Activated CD4-positive, alpha-beta T cell treated with anti-CD3 and anti-CD28 coated beads, Interleukin-2, amount 10 ng/mL, durations not matched to agents 7 days and 5 days (primary cell): Measurements from ENCODE around the gene DIAPH1. TPM values are rescaled to one million over a fixed set of nuclear protein-coding genes. Genes with fewer than 3 reads are reported as not detected.
A peak's percentile ranks its signal among the peaks of the same experiment; 100 is the strongest.

Experiments
- CTCF ChIA-PET: fragments of 350-600 bp; sonication (Branson Sonifier 250); formaldehyde crosslinking; loops from one replicate; lab custom pipeline; 2021; ENCODE audit warnings: antibody characterized with exemption; lab: Charles Lee
- POLR2A ChIA-PET: fragments of 350-600 bp; sonication (Branson Sonifier 250); formaldehyde crosslinking; loops from one replicate; lab custom pipeline; 2021; ENCODE audit warnings: antibody characterized with exemption; lab: Charles Lee
- DNase-seq: peaks from one replicate; pipeline ENCODE4 v3.0.0-alpha.2; 2020
- H3K27ac Mint-ChIP-seq: one replicate; pipeline ENCODE4 v1.8.0; 2021; ENCODE audit warnings: mild to moderate bottlenecking, moderate library complexity, mixed read lengths
- H3K27me3 Mint-ChIP-seq: one replicate; pipeline ENCODE4 v1.8.0; 2021; ENCODE audit warnings: mixed read lengths
- H3K36me3 Mint-ChIP-seq: one replicate; pipeline ENCODE4 v1.8.0; 2021; ENCODE audit warnings: low read depth, mixed read lengths
- H3K4me1 Mint-ChIP-seq: one replicate; pipeline ENCODE4 v1.8.0; 2021; ENCODE audit warnings: mixed read lengths
- H3K4me3 Mint-ChIP-seq: one replicate; pipeline ENCODE4 v1.8.0; 2021; ENCODE audit warnings: mild to moderate bottlenecking, moderate library complexity, mixed read lengths
- H3K9me3 Mint-ChIP-seq: one replicate; pipeline ENCODE4 v1.8.0; 2021; ENCODE audit warnings: mixed read lengths
- total RNA-seq, 2 experiments: library from RNA; stranded (reverse); gene quantifications; one replicate each; pipeline ENCODE4 v1.2.3, GENCODE V29; 2021

The DIAPH1 gene
- total RNA-seq, 2 experiments from 2014 or later = 297 to 302 TPM

DNA sequence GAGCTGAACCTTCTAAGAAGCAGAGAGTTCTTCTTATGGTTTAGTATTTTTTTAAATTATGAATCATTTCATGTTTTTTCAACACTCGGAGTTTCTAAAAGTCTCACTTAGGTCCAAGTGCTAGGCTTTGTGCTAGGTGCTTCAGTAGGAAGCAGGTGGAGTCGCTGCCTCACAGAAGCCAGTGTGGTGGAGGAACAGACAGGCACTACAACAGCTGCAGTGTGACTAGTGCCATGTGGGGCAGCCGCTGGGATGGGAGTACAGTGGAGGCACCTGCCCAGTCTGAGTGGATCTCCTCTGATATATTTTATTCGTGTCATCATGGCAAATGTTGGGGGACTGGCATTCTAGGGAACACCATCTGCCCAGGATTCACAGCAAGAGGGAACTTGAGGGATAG is 114.6 kb downstream of the DIAPH1 start:
- Mint-ChIP-seq H3K4me3 (no peak overlapping the region), H3K27me3 (no peaks in the 10 kb centered on the region), H3K4me1 (no peaks in the 10 kb centered on the region), H3K27ac (no peak overlapping the region), H3K36me3 (no peaks in the 10 kb centered on the region), H3K9me3 (no peaks in the 10 kb centered on the region)
- no peak for DNase-seq
- POLR2A ChIA-PET = no interaction called here
- CTCF ChIA-PET = interaction anchor here (1.1 to 1.5 kb wide), 2 partner anchors 8 to 14 kb away, joined by 3 to 6 read pairs; no protein-coding TSS in a partner anchor

- POLR2A ChIA-PET = no interaction called here
Observed at GRCh38 chr5:141503681-141504080, 115.1 kb downstream of the DIAPH1 start.

GRCh38 chr5:141501761-141502160 is 117.0 kb downstream of the DIAPH1 start:
- ChIA-PET CTCF (interaction anchor here (1.0 kb wide), 2 partner anchors 9 to 10 kb away, joined by 3 to 4 read pairs; no protein-coding TSS in a partner anchor), POLR2A (no interaction called here)
- Mint-ChIP-seq H3K27me3 (peaks cover 3% of the 10 kb centered on the region), H3K9me3 (no peaks in the 10 kb centered on the region), H3K36me3 (no peaks in the 10 kb centered on the region), H3K4me1 (no peaks in the 10 kb centered on the region), H3K27ac (no peak overlapping the region), H3K4me3 (no peak overlapping the region)
- DNase-seq = no peak

More at GRCh38 chr5:141503681-141504080, 115.1 kb downstream of the DIAPH1 start:
- no peak overlapping the region for H3K4me3 Mint-ChIP-seq
- H3K27ac Mint-ChIP-seq = no peak overlapping the region
- no peaks in the 10 kb centered on the region for H3K9me3 Mint-ChIP-seq
- CTCF ChIA-PET = interaction anchor here (1.1 to 1.5 kb wide), 2 partner anchors 9 to 15 kb away, joined by 3 to 6 read pairs; no protein-coding TSS in a partner anchor
- H3K4me1 Mint-ChIP-seq = no peaks in the 10 kb centered on the region
- no peaks in the 10 kb centered on the region for H3K36me3 Mint-ChIP-seq
- DNase-seq = no peak
- peaks cover 3% of the 10 kb centered on the region for H3K27me3 Mint-ChIP-seq

DNA sequence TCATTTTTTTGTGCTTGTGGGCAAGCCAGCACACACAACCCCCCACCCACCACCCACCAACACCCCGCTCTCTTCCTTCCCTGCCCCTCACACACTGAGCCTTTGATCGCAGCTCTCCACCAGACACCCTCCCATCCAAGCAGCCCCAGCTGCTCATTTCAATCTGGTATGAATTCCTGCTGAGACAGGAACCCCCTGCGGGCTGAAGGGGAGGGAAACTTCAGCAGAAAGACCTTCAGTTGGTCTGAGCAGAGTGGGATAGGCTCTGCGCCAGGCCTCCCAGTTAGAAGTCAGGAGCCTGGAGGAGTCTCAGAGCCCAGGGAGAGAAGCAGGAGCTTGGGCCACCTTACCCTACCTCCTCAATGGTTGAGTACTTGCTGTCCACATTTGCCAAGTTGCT is 122.8 kb downstream of the DIAPH1 start:
- CTCF ChIA-PET = no interaction called here
- H3K36me3 Mint-ChIP-seq = peaks cover 2% of the 10 kb centered on the region
- POLR2A ChIA-PET = no interaction called here
- H3K9me3 Mint-ChIP-seq = peaks cover 2% of the 10 kb centered on the region
- no peak overlapping the region for H3K4me3 Mint-ChIP-seq
- peaks cover 6% of the 10 kb centered on the region for H3K4me1 Mint-ChIP-seq
- peaks cover 49% of the 10 kb centered on the region for H3K27me3 Mint-ChIP-seq
- no peak overlapping the region for H3K27ac Mint-ChIP-seq
- no peak for DNase-seq

DNA sequence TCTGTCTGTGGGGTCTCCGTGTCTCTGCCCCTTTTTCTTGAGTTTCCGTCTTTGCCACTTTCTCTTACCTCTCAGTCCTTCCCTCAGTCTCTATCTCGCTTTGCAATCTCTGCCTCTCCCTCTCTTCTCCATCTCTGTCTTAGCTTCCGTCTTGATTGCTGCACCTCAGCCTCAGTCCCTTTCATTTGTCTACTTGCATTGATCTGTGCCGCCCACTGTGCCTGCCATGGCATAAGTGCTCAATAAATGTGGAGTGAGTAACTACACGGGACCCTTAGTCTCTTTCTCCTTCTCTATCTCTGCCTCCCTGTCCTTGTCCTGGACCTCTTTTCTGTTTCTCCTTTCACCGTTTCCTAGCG is 123.4 kb downstream of the DIAPH1 start:
- Mint-ChIP-seq H3K4me1 (peaks cover 6% of the 10 kb centered on the region), H3K27me3 (peaks cover 55% of the 10 kb centered on the region), H3K4me3 (no peak overlapping the region), H3K36me3 (peaks cover 2% of the 10 kb centered on the region), H3K9me3 (peaks cover 2% of the 10 kb centered on the region), H3K27ac (no peak overlapping the region)
- DNase-seq = no peak
- POLR2A ChIA-PET = no interaction called here
- CTCF ChIA-PET = no interaction called here

DNA sequence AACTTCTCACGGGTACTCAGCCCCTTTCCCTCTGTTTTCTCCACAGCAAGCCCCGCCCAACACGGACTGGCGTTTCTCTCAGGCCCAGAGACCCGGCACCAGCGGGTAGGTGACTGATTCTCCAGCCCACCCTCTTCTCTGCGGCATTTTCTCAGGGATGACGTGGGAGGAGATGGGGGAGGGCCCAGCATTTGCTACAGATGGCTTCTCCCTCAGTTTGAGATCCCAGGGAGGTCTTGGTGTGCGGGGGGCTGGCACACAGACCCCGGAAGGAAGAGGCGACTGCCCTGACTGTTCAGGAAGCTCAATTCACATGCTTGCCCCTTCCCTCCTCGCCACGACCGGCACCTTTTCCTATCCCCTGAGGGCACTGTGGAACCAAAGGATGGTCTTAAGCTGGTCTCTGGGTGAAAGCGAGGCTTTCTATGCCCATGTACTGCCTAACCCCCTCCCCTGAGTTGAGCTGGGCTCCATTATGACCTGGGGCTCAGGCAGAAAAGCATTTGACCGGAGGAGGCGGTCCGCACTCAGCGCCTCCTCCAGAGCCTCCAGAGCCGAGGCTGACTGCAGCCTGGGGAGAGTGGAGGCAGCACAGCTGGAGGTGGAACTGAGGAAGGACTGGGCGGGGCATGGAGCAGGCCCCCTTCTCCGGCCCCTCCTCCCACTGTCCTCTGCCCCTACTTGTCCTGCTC is 123.9 kb downstream of the DIAPH1 start:
- POLR2A ChIA-PET = no interaction called here
- Mint-ChIP-seq H3K4me3 (no peak overlapping the region), H3K4me1 (peaks cover 6% of the 10 kb centered on the region), H3K27me3 (peaks cover 59% of the 10 kb centered on the region), H3K36me3 (peaks cover 2% of the 10 kb centered on the region), H3K9me3 (peaks cover 2% of the 10 kb centered on the region), H3K27ac (no peak overlapping the region)
- CTCF ChIA-PET = no interaction called here
- DNase-seq = no peak

DNA sequence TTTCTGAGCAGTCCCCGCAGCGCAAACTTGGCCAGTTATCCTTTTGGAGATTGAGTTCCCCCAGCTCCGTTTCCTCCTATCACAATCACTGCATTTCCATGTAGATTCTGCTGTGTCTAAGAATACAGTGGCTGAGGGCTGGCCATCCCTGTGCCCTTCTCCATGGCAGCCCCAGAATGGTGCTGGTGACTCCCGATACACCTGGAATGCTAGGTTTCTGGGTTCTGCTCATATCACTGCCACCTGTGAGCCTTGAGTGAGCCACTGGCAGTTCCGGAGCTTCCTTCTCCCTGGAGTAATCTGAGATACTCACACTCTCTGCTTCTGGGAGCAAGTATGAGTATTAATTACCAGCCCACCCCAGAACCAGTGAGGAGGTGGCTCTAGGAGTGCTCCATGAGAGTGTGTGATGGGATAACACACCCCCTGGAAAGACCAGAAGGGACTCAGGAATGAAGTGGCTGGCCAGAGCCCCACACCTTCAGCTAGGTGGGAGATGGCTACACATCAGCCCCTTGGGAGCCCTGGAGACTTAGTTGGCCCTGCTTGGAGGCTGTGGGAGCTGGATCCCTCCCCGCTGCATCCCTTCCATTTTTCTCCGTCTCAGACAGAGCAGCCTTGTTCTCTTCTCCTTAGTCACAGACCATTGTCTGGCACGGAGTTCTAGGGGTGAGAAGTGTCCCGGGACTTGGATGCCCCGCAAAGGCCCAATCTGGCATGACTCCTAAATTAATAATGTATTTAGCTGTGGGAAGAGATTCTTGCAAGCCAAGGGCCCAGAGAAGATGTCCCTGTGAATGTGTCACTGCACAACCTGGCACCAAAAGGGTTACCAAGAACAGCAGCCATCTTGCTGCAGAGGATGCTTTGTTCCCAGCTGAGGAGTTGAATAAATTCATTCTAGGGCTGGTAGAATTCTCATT is 125.0 kb downstream of the DIAPH1 start:
- Mint-ChIP-seq H3K9me3 (peaks cover 2% of the 10 kb centered on the region), H3K4me3 (no peak overlapping the region), H3K4me1 (peaks cover 6% of the 10 kb centered on the region), H3K36me3 (peaks cover 2% of the 10 kb centered on the region), H3K27me3 (peaks cover 62% of the 10 kb centered on the region), H3K27ac (no peak overlapping the region)
- POLR2A ChIA-PET = no interaction called here
- CTCF ChIA-PET = interaction anchor here (0.6 to 2.9 kb wide), 4 partner anchors 8 to 48 kb away, joined by 3 to 13 read pairs (median 6); no protein-coding TSS in a partner anchor
- DNase-seq = no peak

GRCh38 chr5:141492168-141492885 is 126.5 kb downstream of the DIAPH1 start:
- peaks cover 2% of the 10 kb centered on the region for H3K36me3 Mint-ChIP-seq
- peaks cover 2% of the 10 kb centered on the region for H3K9me3 Mint-ChIP-seq
- ChIA-PET CTCF (interaction anchor here (0.9 to 2.9 kb wide), 5 partner anchors 9 to 54 kb away, joined by 3 to 13 read pairs (median 4); no protein-coding TSS in a partner anchor), POLR2A (no interaction called here)
- H3K4me3 Mint-ChIP-seq = peak overlapping the region; percentile 36
- H3K27me3 Mint-ChIP-seq = peaks cover 69% of the 10 kb centered on the region
- H3K27ac Mint-ChIP-seq = peak overlapping the region; percentile 60
- no peak for DNase-seq
- H3K4me1 Mint-ChIP-seq = peaks cover 6% of the 10 kb centered on the region

- DNase-seq = no peak
- peak overlapping the region; percentile 36 for H3K4me3 Mint-ChIP-seq
- H3K27me3 Mint-ChIP-seq = peaks cover 77% of the 10 kb centered on the region
- ChIA-PET POLR2A (no interaction called here), CTCF (interaction anchor here (1.2 to 2.9 kb wide), 3 partner anchors 16 to 53 kb away, joined by 3 to 13 read pairs (median 7); no protein-coding TSS in a partner anchor)
- peaks cover 2% of the 10 kb centered on the region for H3K36me3 Mint-ChIP-seq
- peak overlapping the region; percentile 60 for H3K27ac Mint-ChIP-seq
- peaks cover 6% of the 10 kb centered on the region for H3K4me1 Mint-ChIP-seq
- H3K9me3 Mint-ChIP-seq = peaks cover 2% of the 10 kb centered on the region
Observed at GRCh38 chr5:141491323-141492167, 127.3 kb downstream of the DIAPH1 start.

GRCh38 chr5:141490771-141491170 is 128.0 kb downstream of the DIAPH1 start:
- H3K27ac Mint-ChIP-seq = no peak overlapping the region
- H3K27me3 Mint-ChIP-seq = peaks cover 79% of the 10 kb centered on the region
- DNase-seq = no peak
- H3K36me3 Mint-ChIP-seq = peaks cover 2% of the 10 kb centered on the region
- ChIA-PET CTCF (interaction anchor here (2.9 kb wide), 1 partner anchor 21 kb away, joined by 13 read pairs; no protein-coding TSS in a partner anchor), POLR2A (no interaction called here)
- peaks cover 2% of the 10 kb centered on the region for H3K9me3 Mint-ChIP-seq
- peaks cover 6% of the 10 kb centered on the region for H3K4me1 Mint-ChIP-seq
- no peak overlapping the region for H3K4me3 Mint-ChIP-seq

DNA sequence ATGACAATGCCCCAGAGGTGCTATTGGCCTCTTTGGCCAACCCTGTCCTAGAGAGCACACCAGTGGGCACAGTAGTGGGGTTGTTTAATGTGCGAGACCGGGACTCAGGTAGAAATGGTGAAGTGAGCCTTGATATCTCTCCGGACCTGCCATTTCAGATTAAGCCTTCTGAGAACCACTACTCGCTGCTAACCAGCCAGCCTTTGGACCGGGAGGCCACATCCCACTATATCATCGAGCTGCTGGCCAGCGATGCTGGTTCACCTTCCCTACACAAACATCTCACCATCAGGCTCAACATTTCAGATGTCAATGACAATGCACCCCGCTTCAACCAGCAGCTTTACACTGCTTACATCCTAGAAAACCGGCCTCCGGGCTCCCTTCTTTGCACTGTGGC is 128.5 kb downstream of the DIAPH1 start:
- Mint-ChIP-seq H3K4me3 (no peak overlapping the region), H3K27ac (no peak overlapping the region), H3K4me1 (peaks cover 3% of the 10 kb centered on the region), H3K36me3 (peaks cover 2% of the 10 kb centered on the region), H3K27me3 (peaks cover 79% of the 10 kb centered on the region), H3K9me3 (peaks cover 2% of the 10 kb centered on the region)
- no peak for DNase-seq
- POLR2A ChIA-PET = no interaction called here
- CTCF ChIA-PET = interaction anchor here (1.0 kb wide), 1 partner anchor 68 kb away, joined by 3 read pairs; no protein-coding TSS in a partner anchor
